Hepatocyte (in vitro differentiated cells): ENCODE results near the gene USP22. TPM values are rescaled to one million over a fixed set of nuclear protein-coding genes. Genes with fewer than 3 reads are reported as not detected.

Experiments used
- DNase-seq: peaks from one replicate; pipeline ENCODE4 v3.0.0-alpha.2; 2016; ENCODE audit warnings: low spot score
- H2AFZ ChIP-seq: fragments of 200-600 bp; sonication (generic); 2 replicates; pipeline ENCODE4 v1.6.0; 2016; ENCODE audit warnings: antibody characterized with exemption, mild to moderate bottlenecking
- H3K27ac ChIP-seq: fragments of 200-600 bp; sonication (generic); 2 replicates; pipeline ENCODE4 v1.5.1; 2016; ENCODE audit warnings: mild to moderate bottlenecking
- H3K27me3 ChIP-seq: fragments of 200-600 bp; sonication (generic); 2 replicates; pipeline ENCODE4 v1.6.1; 2016
- H3K36me3 ChIP-seq: fragments of 200-600 bp; sonication (generic); replicated peaks from 2 replicates; pipeline ENCODE4 v1.5.1; 2016; ENCODE audit warnings: low read depth; ENCODE audit not compliant: insufficient read depth
- H3K4me1 ChIP-seq: fragments of 200-600 bp; sonication (generic); 2 replicates; pipeline ENCODE4 v1.5.1; 2016; ENCODE audit warnings: mild to moderate bottlenecking, moderate library complexity; ENCODE audit not compliant: insufficient read depth
- H3K4me2 ChIP-seq: fragments of 200-600 bp; sonication (generic); 2 replicates; pipeline ENCODE4 v1.6.0; 2016
- H3K4me3 ChIP-seq: fragments of 200-600 bp; sonication (generic); 2 replicates; pipeline ENCODE4 v1.5.1; 2016; ENCODE audit warnings: mild to moderate bottlenecking
- H3K79me2 ChIP-seq: fragments of 200-600 bp; sonication (generic); 2 replicates; pipeline ENCODE4 v1.6.0; 2017; ENCODE audit warnings: mild to moderate bottlenecking
- H3K9me2 ChIP-seq: fragments of 200-600 bp; sonication (generic); replicated peaks from 2 replicates; pipeline ENCODE4 v1.6.0; 2017; ENCODE audit warnings: mild to moderate bottlenecking; ENCODE audit not compliant: insufficient read depth
- H3K9me3 ChIP-seq: fragments of 200-600 bp; sonication (generic); 2 replicates; pipeline ENCODE4 v1.5.1; 2016; ENCODE audit warnings: low read depth, mild to moderate bottlenecking
- H4K20me1 ChIP-seq: fragments of 200-600 bp; sonication (generic); 2 replicates; pipeline ENCODE4 v1.6.0; 2016; ENCODE audit warnings: mild to moderate bottlenecking; ENCODE audit not compliant: insufficient read depth, poor library complexity, severe bottlenecking
- EZH2 ChIP-seq: fragments of 200-600 bp; sonication (generic); IDR thresholded peaks from 2 replicates; pipeline ENCODE4 v1.6.1; 2016; ENCODE audit warnings: antibody characterized with exemption, mild to moderate bottlenecking, borderline replicate concordance
- EZH2phosphoT487 ChIP-seq: fragments of 200-600 bp; sonication (generic); IDR thresholded peaks from one replicate; pipeline ENCODE4 v1.6.1; 2018; ENCODE audit warnings: antibody characterized with exemption, mild to moderate bottlenecking, low read depth, moderate library complexity; ENCODE audit not compliant: unreplicated experiment, severe bottlenecking
- WGBS: methylation state at CpG from one replicate; pipeline ENCODE4 v1.1.6; 2016; ENCODE audit warnings: low lambda C conversion rate; ENCODE audit errors: missing lambda C conversion rate; 5-methylcytosine and 5-hydroxymethylcytosine counted together
- polyA plus RNA-seq: library from polyadenylated mRNA; unstranded; fragments of >200 nt; fragmentation: Nextera tagmentation; extraction: Ambion mirVana; gene quantifications from 2 replicates; pipeline ENCODE4 v1.2.1, GENCODE V29; 2016
- total RNA-seq: library from RNA; depleted of rRNA; stranded (reverse); fragments of >200 nt; gene quantifications from 2 replicates; pipeline ENCODE4 v1.2.3, GENCODE V29; 2014
- TF ChIP-seq, protein P1 (sequence below): fragments of 200-600 bp; sonication (generic); IDR thresholded peaks from 2 replicates; pipeline ENCODE4 v1.5.1; 2016; ENCODE audit warnings: antibody characterized with exemption, mild to moderate bottlenecking; ENCODE audit not compliant: poor library complexity

USP22 gene
- total and polyA plus RNA-seq, 2 experiments from 2014 or later: 84.0 to 157 TPM

DNA sequence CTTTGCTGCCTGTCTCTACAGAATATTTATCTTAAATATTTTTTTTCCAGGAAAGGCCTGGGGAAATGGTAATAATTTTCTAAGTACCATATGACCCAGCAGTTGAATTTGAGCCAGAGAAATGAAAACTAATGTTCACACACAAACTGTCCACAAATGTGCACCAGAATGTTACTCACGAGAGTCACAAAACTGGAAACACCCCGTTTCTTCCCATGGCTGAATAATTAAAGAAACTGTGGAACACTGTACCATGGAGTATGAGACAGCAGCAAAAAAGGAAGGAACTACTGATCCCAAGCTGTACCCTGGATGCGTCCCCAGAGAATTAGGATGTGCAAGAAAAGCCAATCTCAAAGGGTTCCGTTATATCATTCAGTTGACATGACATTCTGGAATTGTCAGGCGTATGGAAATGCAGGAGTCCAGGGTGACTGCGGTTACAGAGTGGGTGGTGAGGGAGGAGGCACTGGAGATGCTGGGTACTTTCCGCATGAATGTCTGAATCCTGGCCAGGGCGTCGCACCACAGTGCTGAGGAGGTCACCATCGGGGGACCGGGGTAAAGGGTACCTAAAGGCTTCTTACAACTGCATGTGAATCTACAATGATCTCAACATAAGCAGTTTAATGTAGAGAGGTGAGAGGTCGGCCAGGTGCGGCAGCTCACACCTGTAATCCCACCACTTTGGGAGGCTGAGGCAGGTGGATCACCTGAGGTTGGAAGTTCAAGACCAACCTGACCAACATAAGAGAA, 34.5 kb downstream of the USP22 start:
- H4K20me1 ChIP-seq: peaks cover 93% of the 10 kb centered on the region
- 93% methylated on average over 13 of the region's 13 CpGs for WGBS
- peaks cover 9% of the 10 kb centered on the region for H3K36me3 ChIP-seq

DNA sequence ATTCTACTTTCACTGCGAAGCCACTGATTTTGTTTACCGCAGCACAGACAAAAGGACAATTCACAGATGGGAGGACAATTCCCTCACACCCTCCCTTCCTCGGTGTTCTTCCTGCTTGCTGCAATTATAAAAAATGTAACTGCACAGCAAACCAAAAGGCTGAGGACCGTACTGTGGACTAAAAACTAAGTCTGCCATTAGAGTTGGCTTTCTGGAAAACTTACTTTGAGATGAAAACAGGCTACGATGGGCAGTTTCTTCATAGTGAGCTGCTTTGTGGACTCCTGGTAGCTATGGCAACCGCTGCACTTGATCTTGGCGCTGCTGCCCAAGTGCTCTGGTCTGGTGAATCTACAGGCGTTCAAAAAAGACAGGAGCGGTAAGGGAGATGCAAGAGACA, 35.2 kb downstream of the USP22 start:
- H3K27ac ChIP-seq: no peak overlapping the region
- TF ChIP-seq EZH2phosphoT487: no peak
- WGBS: 98% methylated on average over 9 of the region's 9 CpGs
- no peak overlapping the region for H3K4me3 ChIP-seq
- H4K20me1 ChIP-seq: peaks cover 93% of the 10 kb centered on the region
- H3K9me2 ChIP-seq: no peaks in the 10 kb centered on the region
- no peak for DNase-seq
- H2AFZ ChIP-seq: no peak overlapping the region
- peaks cover 9% of the 10 kb centered on the region for H3K36me3 ChIP-seq
- H3K9me3 ChIP-seq: no peaks in the 10 kb centered on the region
- H3K27me3 ChIP-seq: no peaks in the 10 kb centered on the region
- no peak overlapping the region for H3K4me2 ChIP-seq
- H3K4me1 ChIP-seq: no peaks in the 10 kb centered on the region
- H3K79me2 ChIP-seq: peaks cover 88% of the 10 kb centered on the region

More for the DNA sequence above, 34.5 kb downstream of the USP22 start:
- peaks cover 91% of the 10 kb centered on the region for H3K79me2 ChIP-seq
- H3K27me3 ChIP-seq: no peaks in the 10 kb centered on the region
- H3K4me3 ChIP-seq: no peak overlapping the region
- H3K27ac ChIP-seq: no peak overlapping the region
- no peaks in the 10 kb centered on the region for H3K4me1 ChIP-seq
- H3K9me3 ChIP-seq: no peaks in the 10 kb centered on the region
- H3K4me2 ChIP-seq: no peak overlapping the region
- H2AFZ ChIP-seq: no peak overlapping the region
- no peak for DNase-seq
- no peak for TF ChIP-seq EZH2
- no peaks in the 10 kb centered on the region for H3K9me2 ChIP-seq

DNA sequence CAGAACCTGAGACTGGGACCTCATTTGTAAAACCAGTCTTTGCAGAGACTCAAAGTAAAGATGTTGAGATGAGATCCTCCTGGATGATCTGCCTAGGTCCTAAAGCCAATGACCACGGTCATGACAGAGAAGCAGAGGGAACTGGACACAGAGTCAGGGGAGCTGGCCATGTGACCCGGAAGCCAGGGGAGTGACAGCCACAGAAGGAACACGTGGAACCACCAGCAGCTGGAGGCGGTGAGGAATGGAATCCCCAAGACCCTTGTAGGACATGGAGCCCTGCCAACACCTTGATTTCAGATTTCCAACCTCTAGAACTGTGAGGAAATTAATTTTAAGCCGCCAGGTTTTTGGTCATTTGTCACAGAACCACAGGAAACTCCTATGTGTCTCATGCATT, 37.0 kb downstream of the USP22 start:
- 95% methylated on average over 5 of the region's 5 CpGs for WGBS
- H3K27ac ChIP-seq: no peak overlapping the region
- H3K27me3 ChIP-seq: no peaks in the 10 kb centered on the region
- no peak overlapping the region for H3K4me3 ChIP-seq
- H3K9me3 ChIP-seq: no peaks in the 10 kb centered on the region
- H3K36me3 ChIP-seq: peaks cover 9% of the 10 kb centered on the region
- TF ChIP-seq EZH2 (no peak), EZH2phosphoT487 (no peak)
- TF ChIP-seq, protein P1, sequence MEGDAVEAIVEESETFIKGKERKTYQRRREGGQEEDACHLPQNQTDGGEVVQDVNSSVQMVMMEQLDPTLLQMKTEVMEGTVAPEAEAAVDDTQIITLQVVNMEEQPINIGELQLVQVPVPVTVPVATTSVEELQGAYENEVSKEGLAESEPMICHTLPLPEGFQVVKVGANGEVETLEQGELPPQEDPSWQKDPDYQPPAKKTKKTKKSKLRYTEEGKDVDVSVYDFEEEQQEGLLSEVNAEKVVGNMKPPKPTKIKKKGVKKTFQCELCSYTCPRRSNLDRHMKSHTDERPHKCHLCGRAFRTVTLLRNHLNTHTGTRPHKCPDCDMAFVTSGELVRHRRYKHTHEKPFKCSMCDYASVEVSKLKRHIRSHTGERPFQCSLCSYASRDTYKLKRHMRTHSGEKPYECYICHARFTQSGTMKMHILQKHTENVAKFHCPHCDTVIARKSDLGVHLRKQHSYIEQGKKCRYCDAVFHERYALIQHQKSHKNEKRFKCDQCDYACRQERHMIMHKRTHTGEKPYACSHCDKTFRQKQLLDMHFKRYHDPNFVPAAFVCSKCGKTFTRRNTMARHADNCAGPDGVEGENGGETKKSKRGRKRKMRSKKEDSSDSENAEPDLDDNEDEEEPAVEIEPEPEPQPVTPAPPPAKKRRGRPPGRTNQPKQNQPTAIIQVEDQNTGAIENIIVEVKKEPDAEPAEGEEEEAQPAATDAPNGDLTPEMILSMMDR: no peak
- H3K4me1 ChIP-seq: no peaks in the 10 kb centered on the region
- peaks cover 92% of the 10 kb centered on the region for H4K20me1 ChIP-seq
- no peaks in the 10 kb centered on the region for H3K9me2 ChIP-seq
- H2AFZ ChIP-seq: no peak overlapping the region
- H3K79me2 ChIP-seq: peaks cover 87% of the 10 kb centered on the region
- H3K4me2 ChIP-seq: no peak overlapping the region
- DNase-seq: no peak

GRCh38 chr17:21005367-21005766, 37.4 kb downstream of the USP22 start:
- no peak overlapping the region for H3K4me2 ChIP-seq
- no peaks in the 10 kb centered on the region for H3K9me3 ChIP-seq
- no peak overlapping the region for H3K27ac ChIP-seq
- DNase-seq: no peak
- H3K9me2 ChIP-seq: no peaks in the 10 kb centered on the region
- 83% methylated on average over 4 of the region's 4 CpGs for WGBS
- H3K4me3 ChIP-seq: no peak overlapping the region
- no peaks in the 10 kb centered on the region for H3K4me1 ChIP-seq
- H3K27me3 ChIP-seq: no peaks in the 10 kb centered on the region
- H2AFZ ChIP-seq: no peak overlapping the region
- no peak for TF ChIP-seq EZH2
- no peak for TF ChIP-seq EZH2phosphoT487
- TF ChIP-seq, protein P1: no peak
- H3K79me2 ChIP-seq: peaks cover 85% of the 10 kb centered on the region
- H4K20me1 ChIP-seq: peaks cover 92% of the 10 kb centered on the region
- peaks cover 9% of the 10 kb centered on the region for H3K36me3 ChIP-seq
